ENCODE data around the gene MUC6.

MUC6 gene

DNA sequence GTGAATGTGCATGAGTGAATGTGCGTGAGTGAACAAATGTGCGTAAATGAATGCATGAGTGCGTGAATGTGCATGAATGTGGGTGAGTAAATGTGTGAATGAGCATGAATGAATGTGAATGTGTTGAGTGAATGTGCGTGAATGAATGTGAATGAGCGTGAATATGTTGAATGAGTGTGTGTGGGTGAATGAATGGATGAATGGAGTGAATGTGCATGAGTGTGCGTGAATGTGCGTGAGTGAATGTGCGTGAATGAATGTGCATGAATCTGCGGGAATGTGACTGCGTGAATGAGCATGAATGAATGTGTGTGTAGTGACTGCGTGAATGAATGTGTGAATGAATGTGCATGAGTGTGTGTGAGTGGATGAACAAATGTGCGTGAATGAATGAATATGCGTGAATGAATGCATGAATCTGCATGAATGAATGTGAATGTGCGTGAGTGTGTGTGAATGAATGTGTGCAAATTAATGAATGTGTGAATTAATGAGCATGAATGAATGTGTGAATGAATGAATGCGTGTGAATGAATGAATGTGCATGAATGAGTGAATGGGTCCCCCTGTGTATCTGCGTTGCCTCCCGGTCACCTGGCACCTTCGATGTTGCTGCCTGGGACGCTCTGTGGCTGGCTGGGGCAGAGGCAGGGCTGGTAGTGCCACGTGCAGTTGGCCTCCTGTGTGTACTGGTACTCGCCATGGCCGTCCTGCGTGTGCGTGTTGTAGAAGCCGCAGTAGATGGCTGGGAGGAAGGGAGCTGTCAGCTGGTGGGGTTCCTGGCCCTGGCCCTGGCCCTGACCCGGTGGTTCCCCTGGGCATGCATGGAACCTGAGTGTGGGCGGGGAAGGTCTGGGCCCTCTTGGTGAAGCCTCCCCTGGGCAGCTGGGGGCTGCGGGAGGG is 13.4 kb downstream of the MUC6 start:
- TF ChIP-seq CTCF (IDR thresholded peaks at IDR 0.05; ENCODE audit: insufficient read depth, low read length, poor library complexity, severe bottlenecking) = no peak
- no peaks in the 10 kb centered on the region for H3K36me3 ChIP-seq (ENCODE audit: control insufficient read depth, insufficient read depth, low read length)

DNA sequence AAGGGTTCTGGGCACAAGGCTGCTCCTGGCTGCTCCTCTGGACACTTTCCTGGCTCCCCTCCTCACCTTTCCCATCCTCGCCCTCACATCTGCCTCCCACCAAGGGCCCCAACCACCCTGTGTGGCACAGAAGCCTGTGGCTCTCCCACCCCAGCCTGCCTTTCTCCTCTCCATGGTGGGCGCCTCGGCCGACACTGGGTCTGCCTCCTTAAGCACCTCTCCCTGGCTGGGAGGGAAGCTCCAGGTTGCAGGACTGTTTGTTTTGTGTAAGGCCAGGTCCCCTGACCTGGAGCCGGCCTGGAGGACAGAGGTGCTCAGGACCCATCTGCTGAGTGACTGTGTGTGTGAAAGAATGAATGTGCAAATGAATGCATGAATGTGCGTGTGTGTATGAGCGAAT is 14.1 kb downstream of the MUC6 start:
- Histone ChIP-seq H3K4me3 (replicated peaks; ENCODE audit: low read depth, low read length) (no peak overlapping the region), H3K36me3 (ENCODE audit: control insufficient read depth, insufficient read depth, low read length) (no peaks in the 10 kb centered on the region), H3K27me3 (replicated peaks; ENCODE audit: control insufficient read depth, insufficient read depth, low read length) (no peaks in the 10 kb centered on the region)
- TF ChIP-seq CTCF (IDR thresholded peaks at IDR 0.05; ENCODE audit: insufficient read depth, low read length, poor library complexity, severe bottlenecking) = no peak
- DNase-seq (ENCODE audit: extremely low read depth, insufficient read length) = no peak

More for the DNA sequence above, 13.4 kb downstream of the MUC6 start:
- H3K27me3 ChIP-seq (replicated peaks; ENCODE audit: control insufficient read depth, insufficient read depth, low read length) = no peaks in the 10 kb centered on the region
- no peak overlapping the region for H3K4me3 ChIP-seq (replicated peaks; ENCODE audit: low read depth, low read length)
- DNase-seq (ENCODE audit: extremely low read depth, insufficient read length) = no peak

DNA sequence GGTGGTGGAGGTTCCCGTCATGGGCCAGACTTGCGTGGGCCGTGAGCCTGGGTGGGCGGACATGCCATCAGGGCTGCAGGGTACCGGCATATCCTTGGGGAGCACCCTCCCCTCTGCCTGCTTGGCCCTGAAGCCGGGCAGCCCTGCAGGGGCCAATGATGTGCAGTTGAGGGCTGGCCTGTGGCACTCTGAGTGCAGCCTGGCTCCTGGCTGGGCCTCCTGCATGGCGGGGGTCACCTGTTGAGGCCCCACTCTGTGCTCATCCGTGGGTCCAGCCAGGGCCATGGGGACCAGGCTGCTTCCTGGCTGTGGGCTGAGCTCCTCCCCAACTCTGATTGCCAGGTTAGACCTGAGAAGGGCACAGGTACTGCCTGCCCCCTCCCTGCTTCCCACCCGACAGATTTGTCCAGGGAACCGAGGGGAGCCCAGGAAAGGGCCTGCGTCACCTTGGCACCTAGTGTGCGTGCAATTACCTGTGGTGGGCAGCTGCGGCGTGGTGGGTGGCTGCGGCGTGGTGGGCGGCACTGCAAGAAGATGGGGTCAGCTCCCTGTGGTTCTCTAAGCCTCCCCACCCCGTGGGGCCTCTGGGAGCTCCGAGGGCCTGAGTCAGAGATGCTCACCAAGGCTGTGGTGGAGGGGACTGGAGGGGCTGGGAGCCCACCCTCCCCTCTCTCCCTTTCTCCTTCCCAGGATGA is 16.2 kb downstream of the MUC6 start:
- Histone ChIP-seq H3K36me3 (ENCODE audit: control insufficient read depth, insufficient read depth, low read length) (no peaks in the 10 kb centered on the region), H3K27me3 (replicated peaks; ENCODE audit: control insufficient read depth, insufficient read depth, low read length) (no peaks in the 10 kb centered on the region), H3K4me3 (replicated peaks; ENCODE audit: low read depth, low read length) (no peak overlapping the region)
- no peak for TF ChIP-seq CTCF (IDR thresholded peaks at IDR 0.05; ENCODE audit: insufficient read depth, low read length, poor library complexity, severe bottlenecking)
- DNase-seq (ENCODE audit: extremely low read depth, insufficient read length) = no peak

DNA sequence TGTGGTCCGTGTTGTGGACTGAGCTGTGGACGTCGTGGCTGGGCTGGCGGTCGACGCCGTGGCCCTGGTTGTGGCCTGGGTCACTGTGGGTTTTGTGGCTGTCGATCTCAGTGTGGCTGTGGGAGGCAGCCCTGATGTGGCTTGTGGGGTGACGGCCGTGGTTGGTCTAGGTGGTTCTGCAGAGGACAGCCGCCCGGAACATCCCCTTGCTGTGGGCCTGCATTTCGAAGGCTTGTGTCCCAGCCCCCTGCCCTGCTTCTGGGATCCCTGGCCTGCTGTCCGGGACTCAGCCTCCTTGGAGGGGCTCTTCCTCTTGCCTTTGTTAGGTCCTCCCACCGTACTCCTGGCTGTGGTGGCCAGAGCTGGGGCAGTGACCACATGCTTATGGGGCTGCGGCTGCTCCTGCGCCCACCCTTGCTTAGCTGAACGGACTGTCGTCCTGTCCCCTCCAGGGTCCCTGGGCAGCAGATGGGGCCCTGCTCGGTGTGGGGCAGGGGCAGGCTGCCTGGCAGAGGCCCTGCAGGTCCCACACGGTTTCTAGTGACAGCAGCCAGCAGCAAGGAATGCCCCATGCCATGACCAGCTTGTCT is 17.1 kb downstream of the MUC6 start:
- TF ChIP-seq CTCF (IDR thresholded peaks at IDR 0.05; ENCODE audit: insufficient read depth, low read length, poor library complexity, severe bottlenecking) = no peak
- Histone ChIP-seq H3K36me3 (ENCODE audit: control insufficient read depth, insufficient read depth, low read length) (no peaks in the 10 kb centered on the region), H3K27me3 (replicated peaks; ENCODE audit: control insufficient read depth, insufficient read depth, low read length) (no peaks in the 10 kb centered on the region), H3K4me3 (replicated peaks; ENCODE audit: low read depth, low read length) (no peak overlapping the region)
- no peak for DNase-seq (ENCODE audit: extremely low read depth, insufficient read length)

- Histone ChIP-seq H3K4me3 (replicated peaks; ENCODE audit: low read depth, low read length) (no peak overlapping the region), H3K27me3 (replicated peaks; ENCODE audit: control insufficient read depth, insufficient read depth, low read length) (no peaks in the 10 kb centered on the region), H3K36me3 (ENCODE audit: control insufficient read depth, insufficient read depth, low read length) (no peaks in the 10 kb centered on the region)
- DNase-seq (ENCODE audit: extremely low read depth, insufficient read length) = no peak
- no peak for TF ChIP-seq CTCF (IDR thresholded peaks at IDR 0.05; ENCODE audit: insufficient read depth, low read length, poor library complexity, severe bottlenecking)
These were observed 18.4 kb downstream of the MUC6 start for GRCh38 chr11:1018091-1018490.

All from GM06990 (cell line).